SW480 (cell line): ENCODE data around the gene UTF1.

Experiments used
- DNase-seq: peaks from one replicate; pipeline ENCODE4 v3.0.0-alpha.2; 2016; ENCODE audit warnings: low spot score

The UTF1 gene

GRCh38 chr10:133196936-133197758 lies 32.9 kb upstream of the UTF1 start:
- no peak for DNase-seq

- no peak for DNase-seq
Observed at GRCh38 chr10:133197786-133198185, 32.2 kb upstream of the UTF1 start.

GRCh38 chr10:133198206-133198605 lies 31.8 kb upstream of the UTF1 start:
- no peak for DNase-seq

- no peak for DNase-seq
Observed at GRCh38 chr10:133198621-133199487, 31.2 kb upstream of the UTF1 start.

GRCh38 chr10:133199488-133199885 lies 30.5 kb upstream of the UTF1 start:
- DNase-seq: no peak

GRCh38 chr10:133199992-133200611 lies 29.9 kb upstream of the UTF1 start:
- DNase-seq: no peak

GRCh38 chr10:133200621-133201031 lies 29.4 kb upstream of the UTF1 start:
- no peak for DNase-seq

- no peak for DNase-seq
Observed at GRCh38 chr10:133201151-133201947, 28.7 kb upstream of the UTF1 start.

GRCh38 chr10:133201948-133202725 lies 27.9 kb upstream of the UTF1 start:
- DNase-seq: no peak

GRCh38 chr10:133202778-133203651 lies 27.0 kb upstream of the UTF1 start:
- DNase-seq: no peak

GRCh38 chr10:133203652-133204195 lies 26.3 kb upstream of the UTF1 start:
- DNase-seq: no peak

- no peak for DNase-seq
Observed at GRCh38 chr10:133204226-133205015, 25.6 kb upstream of the UTF1 start.

- DNase-seq: no peak
Observed at GRCh38 chr10:133205146-133205545, 24.9 kb upstream of the UTF1 start.

GRCh38 chr10:133206356-133207040 lies 23.5 kb upstream of the UTF1 start:
- DNase-seq: no peak

GRCh38 chr10:133207041-133207600 lies 22.9 kb upstream of the UTF1 start:
- no peak for DNase-seq

- no peak for DNase-seq
Observed at GRCh38 chr10:133207627-133208026, 22.4 kb upstream of the UTF1 start.

- no peak for DNase-seq
Observed at GRCh38 chr10:133208466-133208865, 21.6 kb upstream of the UTF1 start.

- no peak for DNase-seq
Observed at GRCh38 chr10:133209117-133209516, 20.9 kb upstream of the UTF1 start.
